Lower lobe of right lung (tissue), 2 donors: Measurements from ENCODE around the gene PSMD2. TPM values are rescaled to one million over a fixed set of nuclear protein-coding genes. Genes with fewer than 3 reads are reported as not detected.

Source experiments
- ATAC-seq, 2 donors: fragments of 200-7000 bp; cut with Tn5 transposase; one replicate each; pipeline ENCODE4 v1.9.1; 2020 to 2022; ENCODE audit warnings: mild to moderate bottlenecking in 2 of 2, moderate library complexity in 2 of 2
- DNase-seq: peaks from one replicate; pipeline ENCODE4 v3.0.0-alpha.2; 2020
- H3K27ac ChIP-seq: fragments of 200-600 bp; one replicate; pipeline ENCODE4 v1.8.0; 2022
- H3K27me3 ChIP-seq: fragments of 200-600 bp; one replicate; pipeline ENCODE4 v1.8.0; 2022; ENCODE audit warnings: low read depth
- H3K36me3 ChIP-seq: fragments of 200-600 bp; one replicate; pipeline ENCODE4 v1.8.0; 2022; ENCODE audit warnings: mild to moderate bottlenecking
- H3K4me1 ChIP-seq: fragments of 200-600 bp; one replicate; pipeline ENCODE4 v1.8.0; 2022
- H3K4me3 ChIP-seq: fragments of 200-600 bp; one replicate; pipeline ENCODE4 v1.8.0; 2022; ENCODE audit warnings: mild to moderate bottlenecking
- H3K9me3 ChIP-seq: fragments of 200-600 bp; one replicate; pipeline ENCODE4 v1.8.0; 2022
- CTCF ChIP-seq: fragments of 200-600 bp; IDR thresholded peaks from one replicate; pipeline ENCODE4 v1.8.0; 2022; ENCODE audit warnings: antibody characterized with exemption, mild to moderate bottlenecking
- intact Hi-C: fragments of 100-400 bp; cut with DNase I; formaldehyde crosslinking; loops from one replicate; pipeline ENCODE4 v1.11.0; 2022
- total RNA-seq: library from RNA; stranded (reverse); fragmentation: NEBNext Ultra II Directional; extraction: Animal tissue kit (Norgen Biotek cat#: 25700); gene quantifications from one replicate; pipeline ENCODE4 v1.2.1, GENCODE V29; 2021
- donor health status: DM: no; HTN: yes; CAD: no; lungs with severe emphysema.

The PSMD2 gene
- total RNA-seq, 1 donor from 2014 or later: 135 TPM

- ATAC-seq: no peak
- Histone ChIP-seq H3K4me1 (no peaks in the 10 kb centered on the region), H3K27ac (no peak overlapping the region), H3K4me3 (no peak overlapping the region), H3K9me3 (no peaks in the 10 kb centered on the region), H3K27me3 (no peaks in the 10 kb centered on the region), H3K36me3 (peaks cover 6% of the 10 kb centered on the region)
- no peak for DNase-seq
- no peak for TF ChIP-seq CTCF
- intact Hi-C loops: no loop called here
Observed at GRCh38 chr3:184352149-184352785, 53.2 kb downstream of the PSMD2 start.

- ATAC-seq: no peak
- no peak for DNase-seq
- intact Hi-C loops: no loop called here
Observed at GRCh38 chr3:184352897-184353545, 54.0 kb downstream of the PSMD2 start.

GRCh38 chr3:184353546-184353941, 54.5 kb downstream of the PSMD2 start:
- Histone ChIP-seq H3K9me3 (no peaks in the 10 kb centered on the region), H3K27me3 (no peaks in the 10 kb centered on the region), H3K4me1 (no peaks in the 10 kb centered on the region), H3K4me3 (no peak overlapping the region), H3K36me3 (peaks cover 10% of the 10 kb centered on the region), H3K27ac (no peak overlapping the region)
- ATAC-seq (no peak), DNase-seq (no peak)
- intact Hi-C loops: no loop called here
- no peak for TF ChIP-seq CTCF

More at GRCh38 chr3:184352897-184353545, 54.0 kb downstream of the PSMD2 start:
- Histone ChIP-seq H3K36me3 (peaks cover 6% of the 10 kb centered on the region), H3K27ac (no peak overlapping the region), H3K4me3 (no peak overlapping the region), H3K9me3 (no peaks in the 10 kb centered on the region), H3K4me1 (no peaks in the 10 kb centered on the region), H3K27me3 (no peaks in the 10 kb centered on the region)
- TF ChIP-seq CTCF: no peak

- intact Hi-C loops: no loop called here
- DNase-seq (peak; percentile 69), ATAC-seq (peak; percentile 60 to 63)
- Histone ChIP-seq H3K4me3 (no peak overlapping the region), H3K27ac (no peak overlapping the region), H3K27me3 (no peaks in the 10 kb centered on the region), H3K36me3 (peaks cover 10% of the 10 kb centered on the region), H3K9me3 (no peaks in the 10 kb centered on the region), H3K4me1 (no peaks in the 10 kb centered on the region)
- peak; percentile 70 for TF ChIP-seq CTCF
Observed at GRCh38 chr3:184354121-184354728, 55.2 kb downstream of the PSMD2 start.

- H3K4me1 ChIP-seq: no peaks in the 10 kb centered on the region
- ATAC-seq (no peak), DNase-seq (peak; percentile 39)
- H3K4me3 ChIP-seq: no peak overlapping the region
- H3K27ac ChIP-seq: no peak overlapping the region
- no peak for TF ChIP-seq CTCF
- no peaks in the 10 kb centered on the region for H3K9me3 ChIP-seq
- intact Hi-C loops: no loop called here
- peaks cover 10% of the 10 kb centered on the region for H3K36me3 ChIP-seq
- no peaks in the 10 kb centered on the region for H3K27me3 ChIP-seq
Observed at GRCh38 chr3:184354754-184355153, 55.7 kb downstream of the PSMD2 start.
